IPS DF 4.7 (cell line): ENCODE measurements around the gene SMIM21.
A peak's percentile ranks its signal among the peaks of the same experiment; 100 is the strongest.

Experiments used
- DNase-seq: peaks from one replicate; pipeline ENCODE4 v3.0.0-alpha.2; 2013; ENCODE audit warnings: low spot score; ENCODE audit errors: extremely low read depth

Gene SMIM21

DNA sequence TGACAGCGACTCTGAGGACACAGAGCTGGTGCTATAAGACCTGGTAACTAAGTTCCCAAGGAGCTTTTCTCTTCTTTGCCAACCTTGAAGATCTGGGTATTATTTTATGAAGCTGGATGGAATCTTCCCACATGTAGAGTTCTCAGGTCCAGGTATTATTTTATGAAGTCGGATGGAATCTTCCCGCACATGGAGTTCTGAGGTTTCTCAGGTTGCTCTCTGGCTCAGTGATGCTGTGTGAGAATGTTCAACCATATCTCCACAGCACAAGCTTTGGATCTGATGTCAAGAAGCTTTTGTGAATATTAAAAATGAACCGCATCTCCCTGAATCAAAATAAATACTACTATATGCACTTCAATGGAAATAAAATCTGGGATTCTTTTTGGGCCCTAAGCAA is at the start of gene SMIM21:
Gene SMIM21 (minus strand): TSS at position 101 of the 400 bp plus-strand sequence. CDS start 140 bp downstream, outside the sequence.
- no peak for DNase-seq

GRCh38 chr18:75475228-75475627 is 47.7 kb upstream of the SMIM21 start:
- no peak for DNase-seq

GRCh38 chr18:75474332-75474731 is 46.8 kb upstream of the SMIM21 start:
- no peak for DNase-seq

- no peak for DNase-seq
These were observed 45.8 kb upstream of the SMIM21 start for GRCh38 chr18:75473316-75473715.

DNA sequence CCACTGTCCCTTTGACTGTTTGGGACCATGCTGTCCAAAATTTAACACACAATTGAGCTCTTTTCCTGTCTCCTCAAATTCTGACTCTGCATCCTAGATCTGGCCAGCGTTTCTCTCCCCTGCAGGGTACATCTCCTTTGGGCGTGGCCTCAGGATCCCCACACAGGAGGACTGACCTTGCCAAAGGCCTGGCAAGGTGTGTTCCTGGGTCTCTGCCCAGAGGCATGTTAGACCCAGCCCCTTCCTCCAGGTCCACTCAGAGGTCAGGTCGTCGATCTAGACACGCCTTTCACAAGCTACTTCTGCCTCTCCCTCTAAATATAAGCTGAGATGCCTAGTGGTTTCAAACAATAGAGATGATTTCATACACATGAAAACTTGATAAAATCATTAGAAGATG is 45.4 kb upstream of the SMIM21 start:
- no peak for DNase-seq

- no peak for DNase-seq
These were observed 44.9 kb upstream of the SMIM21 start for GRCh38 chr18:75472396-75472795.

- DNase-seq: no peak
These were observed 44.3 kb upstream of the SMIM21 start for GRCh38 chr18:75471850-75472249.

DNA sequence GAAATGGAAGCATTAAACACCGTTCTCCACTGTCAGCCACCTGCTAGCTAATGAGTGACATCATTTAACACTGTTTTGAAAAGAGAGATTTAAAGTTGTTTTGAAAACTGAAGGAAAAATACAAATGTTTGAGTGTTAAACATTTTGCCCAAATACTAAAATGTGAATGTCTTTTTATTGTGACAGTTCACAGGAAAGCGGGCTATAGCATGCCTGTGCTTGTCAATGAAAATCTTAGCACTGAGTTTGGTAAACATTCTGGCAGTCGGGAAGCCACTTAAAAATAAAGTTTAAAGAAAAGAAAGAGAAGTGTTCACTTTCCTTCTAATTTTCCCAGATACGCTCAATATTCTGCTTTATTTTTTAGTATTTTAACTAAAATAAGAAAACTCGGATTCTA is 40.3 kb upstream of the SMIM21 start:
- DNase-seq: no peak

DNA sequence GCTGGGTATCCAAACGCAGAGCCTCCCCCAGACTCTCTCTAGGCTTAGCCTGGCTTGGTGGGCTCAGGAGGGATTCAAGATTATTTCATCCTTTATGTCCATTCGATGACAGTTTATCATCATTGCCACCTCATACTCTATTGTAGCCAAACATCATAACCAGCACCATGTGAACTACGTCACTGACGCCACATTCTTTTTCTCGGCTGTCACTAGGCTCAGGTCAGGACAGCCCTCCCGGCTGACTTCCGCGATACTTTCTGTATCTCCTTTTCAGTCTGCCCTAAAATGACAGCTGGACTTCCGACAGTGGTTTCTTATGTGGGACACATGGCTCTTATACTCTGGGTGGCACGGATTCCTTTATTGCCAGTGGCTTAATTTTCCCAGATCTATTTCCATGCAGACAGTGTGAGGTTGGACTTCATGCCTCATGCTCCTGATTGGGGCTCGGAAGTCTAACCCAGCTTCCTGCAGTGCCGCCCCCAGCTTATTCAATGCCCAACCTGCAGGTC is 39.8 kb upstream of the SMIM21 start:
- no peak for DNase-seq

GRCh38 chr18:75464356-75464755 is 36.9 kb upstream of the SMIM21 start:
- DNase-seq: no peak

DNA sequence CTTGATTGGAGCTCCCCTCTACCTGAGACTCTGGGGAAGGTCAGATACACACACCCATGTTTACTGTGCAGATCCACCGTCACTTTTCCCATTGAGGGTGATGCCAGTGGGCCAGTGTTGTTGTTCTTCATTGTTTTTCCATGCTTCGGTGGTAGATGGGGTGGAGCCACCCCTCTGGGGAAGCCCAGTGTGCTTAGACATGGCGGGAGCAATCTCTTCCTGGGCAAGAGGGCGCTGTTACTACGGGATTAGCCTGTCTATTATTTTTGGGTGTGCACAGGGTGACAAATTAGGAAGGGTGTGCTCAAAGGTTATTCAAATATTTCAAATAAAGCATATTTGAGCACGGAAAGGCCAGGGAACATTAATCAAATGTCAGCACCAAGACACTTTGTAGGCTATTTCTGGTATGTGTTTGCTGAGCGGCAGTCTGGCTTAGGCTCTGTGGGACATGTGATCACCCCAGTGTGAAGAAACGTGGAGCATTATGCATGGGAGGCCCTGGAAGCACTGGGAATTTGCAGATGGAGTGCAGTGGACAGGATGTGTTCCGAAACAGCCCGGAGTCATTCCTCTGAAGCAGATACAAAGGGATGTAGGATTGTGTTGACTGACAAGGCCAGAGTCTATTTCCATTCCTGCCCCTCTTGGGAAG is 34.8 kb upstream of the SMIM21 start:
- DNase-seq: no peak

DNA sequence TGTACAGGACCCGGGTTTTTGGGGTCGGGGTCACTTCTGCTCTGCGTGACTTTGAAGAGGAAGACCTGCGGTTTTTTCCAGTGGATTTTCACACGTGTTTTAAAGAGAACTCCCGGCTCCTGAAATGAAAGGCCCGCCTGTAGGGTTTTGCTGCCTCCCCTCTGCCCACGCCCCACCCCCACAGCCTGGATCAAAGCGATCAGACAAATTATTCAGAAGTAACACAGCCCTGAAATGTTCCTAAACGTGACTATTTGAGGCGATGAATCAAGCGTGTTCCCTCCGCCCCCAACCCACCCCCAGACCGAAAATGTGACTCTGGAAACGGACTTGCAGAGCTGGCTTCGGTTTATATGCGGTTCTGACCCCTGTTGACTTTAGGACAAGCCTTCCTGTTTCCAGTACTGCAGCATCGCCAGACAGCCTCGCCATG is 28.7 kb upstream of the SMIM21 start:
- DNase-seq: no peak

- no peak for DNase-seq
These were observed 28.0 kb upstream of the SMIM21 start for GRCh38 chr18:75455249-75456198.

DNA sequence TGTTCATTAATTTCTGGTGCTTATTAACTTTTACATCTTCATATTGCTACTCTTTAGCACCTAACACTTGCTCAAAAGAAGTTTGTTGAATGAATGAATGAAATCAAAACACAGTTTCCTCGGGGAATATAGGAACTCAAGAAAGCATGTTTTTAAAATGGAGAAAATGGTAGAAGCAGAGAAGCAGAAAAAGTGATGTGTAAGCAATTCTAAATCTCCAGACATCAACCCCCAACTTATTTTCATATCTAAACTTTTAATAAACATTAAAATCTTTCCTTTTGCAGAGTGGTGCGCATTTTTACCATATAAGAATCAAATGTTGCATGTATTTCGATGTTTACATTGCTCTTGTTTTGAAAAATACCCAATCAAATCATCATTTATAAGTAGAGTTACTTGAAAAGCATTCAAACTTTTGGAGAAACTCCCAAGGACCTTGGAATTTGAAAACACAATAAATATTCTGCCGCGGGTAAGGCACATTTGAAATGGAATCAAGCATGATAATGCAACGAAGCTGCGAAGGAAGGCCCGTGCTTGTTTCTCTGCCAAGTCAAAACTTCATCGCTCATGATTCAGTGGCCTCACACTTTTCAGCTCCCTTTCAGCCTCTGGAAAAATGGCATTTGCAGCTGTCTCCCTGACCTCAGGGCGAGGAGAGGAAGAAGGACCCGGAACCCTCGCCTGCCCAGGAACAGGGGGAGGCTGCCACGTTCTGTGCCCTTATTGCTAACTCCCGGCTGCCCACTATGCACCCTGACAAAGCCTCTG is 26.7 kb upstream of the SMIM21 start:
- no peak for DNase-seq

GRCh38 chr18:75450906-75451305 is 23.4 kb upstream of the SMIM21 start:
- DNase-seq: no peak

GRCh38 chr18:75441896-75442295 is 14.4 kb upstream of the SMIM21 start:
- no peak for DNase-seq

DNA sequence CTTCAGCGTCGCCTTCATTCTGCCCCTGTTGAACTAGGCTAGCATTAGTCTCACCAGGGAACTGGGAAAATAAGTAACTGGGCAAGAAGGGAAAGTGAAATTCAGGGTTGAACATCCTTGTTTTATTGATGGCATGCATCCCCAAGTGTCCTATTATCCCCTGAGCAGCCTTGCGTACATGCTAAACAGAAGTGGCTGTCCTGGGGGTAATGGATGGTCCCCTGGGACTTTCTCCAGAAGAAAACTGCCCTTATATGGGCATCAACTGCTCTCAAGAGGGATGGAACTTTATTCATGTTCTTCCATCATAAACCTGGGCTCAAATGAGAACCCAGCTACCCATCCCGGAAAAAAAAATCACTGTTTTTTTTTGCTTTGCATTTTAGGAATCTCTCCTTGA is 11.8 kb upstream of the SMIM21 start:
- DNase-seq: no peak

DNA sequence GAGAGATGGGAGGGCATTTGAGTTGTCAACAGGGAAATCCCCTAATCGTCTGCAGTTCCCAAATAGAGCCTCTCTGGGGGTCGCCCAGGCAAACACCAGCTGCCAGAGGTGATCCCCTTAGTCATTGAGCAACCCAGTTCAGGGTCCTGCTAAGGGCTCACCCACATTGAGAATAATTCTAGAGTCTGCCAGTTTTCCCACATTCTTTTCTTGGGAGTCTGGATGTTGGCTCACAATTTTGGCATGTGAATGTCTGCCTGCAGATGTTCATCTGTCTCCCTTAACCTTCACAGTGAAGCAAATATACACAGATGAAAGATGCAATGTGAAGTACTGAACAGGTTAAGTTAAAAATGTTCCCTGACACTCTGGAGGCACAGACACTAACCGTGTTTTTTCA is 11.4 kb upstream of the SMIM21 start:
- DNase-seq: no peak

GRCh38 chr18:75437979-75438378 is 10.5 kb upstream of the SMIM21 start:
- DNase-seq: no peak

DNA sequence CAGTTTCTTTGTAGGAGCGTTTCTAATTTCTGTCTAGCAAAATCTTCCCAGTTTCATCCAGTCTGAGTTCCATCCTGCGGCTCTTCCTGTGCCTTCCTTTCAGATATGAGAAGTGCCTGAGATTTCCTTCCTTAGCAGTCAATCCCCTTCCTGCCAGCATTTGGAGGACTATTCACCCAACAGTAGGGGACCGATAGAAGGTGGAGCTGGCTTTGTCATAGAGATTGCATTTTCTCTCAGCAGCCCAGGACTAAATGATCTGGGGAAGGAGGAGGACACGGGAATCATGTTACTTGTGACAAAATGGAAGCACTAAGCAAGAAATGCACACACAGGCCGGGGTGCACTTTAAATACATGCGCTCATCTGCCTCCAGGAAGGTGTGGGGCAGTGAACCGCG is 5.6 kb upstream of the SMIM21 start:
- peak; percentile 49 for DNase-seq

GRCh38 chr18:75429975-75430374 is 2.5 kb upstream of the SMIM21 start:
- no peak for DNase-seq

DNA sequence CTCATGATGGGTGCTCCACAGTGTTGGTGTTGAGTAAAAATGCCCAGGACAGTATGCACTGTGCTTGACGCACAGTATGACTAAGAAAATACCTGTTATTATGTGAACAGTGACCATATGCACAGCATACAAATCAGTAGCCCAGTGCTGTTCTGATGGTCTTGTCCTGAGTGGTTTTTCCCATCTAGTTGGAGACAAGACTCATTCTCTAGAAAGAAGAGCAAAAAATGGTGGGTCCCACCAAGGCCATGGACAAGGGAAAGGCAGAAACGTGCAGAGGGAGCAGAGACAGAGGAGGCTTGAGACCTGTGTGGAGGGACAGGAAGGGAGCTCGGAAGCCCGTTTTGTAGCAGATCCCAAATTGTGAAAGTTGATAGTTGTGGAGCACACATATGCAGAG is 987 bp upstream of the SMIM21 start:
- no peak for DNase-seq
